Adrenal gland (tissue), 12 donors: ENCODE measurements around the gene MAL. TPM values are rescaled to one million over a fixed set of nuclear protein-coding genes. Genes with fewer than 3 reads are reported as not detected.

Source experiments
- DNase-seq, 7 donors: peaks; one replicate each; pipeline ENCODE4 v3.0.0-alpha.2; 2019 to 2020
- H3K27ac ChIP-seq, 5 donors: fragments of 200-600 bp; sonication (generic) in 4 of 5; 1 replicate in 3 of 5; 2 replicates in 2 of 5; pipeline versions ENCODE4 v1.5.1 to v1.8.0; 2016 to 2020; ENCODE audit warnings: mild to moderate bottlenecking in 1 of 5
- H3K27me3 ChIP-seq: fragments of 200-600 bp; 2 replicates; pipeline ENCODE4 v1.8.0; 2021
- H3K36me3 ChIP-seq, 2 donors: fragments of 200-600 bp; replicated peaks in 1 of 2; 1 replicate in 1 of 2; 2 replicates in 1 of 2; pipeline versions ENCODE4 v1.5.1 to v1.8.0; 2018 to 2022
- H3K4me1 ChIP-seq, 2 donors: fragments of 200-600 bp; replicated peaks in 1 of 2; 1 replicate in 1 of 2; 2 replicates in 1 of 2; pipeline versions ENCODE4 v1.5.1 to v1.8.0; 2018 to 2021
- H3K4me3 ChIP-seq, 4 donors: fragments of 200-600 bp; sonication (generic) in 3 of 4; one replicate each; pipeline ENCODE4 v1.5.1; 2016 to 2018
- H3K9me3 ChIP-seq, 3 donors: fragments of 200-600 bp; sonication (generic) in 1 of 3; replicated peaks in 1 of 3; 1 replicate in 2 of 3; 2 replicates in 1 of 3; pipeline versions ENCODE4 v1.5.1 to v1.8.0; 2016 to 2021
- CTCF ChIP-seq, 6 experiments: fragments of 450-650 bp in 4 of 6; fragments of 200-600 bp in 2 of 6; sonication (generic) in 1 of 6; IDR thresholded peaks; 1 replicate in 5 of 6; 2 replicates in 1 of 6; pipeline versions ENCODE4 v1.5.1 to v1.8.0; 2016 to 2021; ENCODE audit warnings: antibody characterized with exemption in 6 of 6, mild to moderate bottlenecking in 2 of 6, moderate library complexity in 1 of 6
- POLR2A ChIP-seq, 2 donors: fragments of 450-650 bp; IDR thresholded peaks; one replicate each; pipeline ENCODE4 v1.6.1; 2017; ENCODE audit warnings: antibody characterized with exemption in 2 of 2, mild to moderate bottlenecking in 2 of 2, moderate library complexity in 1 of 2
- WGBS, 4 donors: extraction: QIAGEN DNeasy Blood & Tissue Kit in 2 of 4; methylation state at CpG; one replicate each; pipeline versions ENCODE4 v1.1.5 to v1.1.7; 2013 to 2017; 5-methylcytosine and 5-hydroxymethylcytosine counted together
- intact Hi-C, 2 donors: fragments of 100-400 bp; cut with DNase I; formaldehyde crosslinking; loops; one replicate each; pipeline versions ENCODE4 v1.14.1 to v1.15.0; 2022 to 2023
- polyA plus RNA-seq, 3 donors: library from polyadenylated mRNA; stranded (reverse); fragments of 200-250 nt in 2 of 3; fragments of 350-450 nt in 1 of 3; fragmentation: Illumina TruSeq in 1 of 3; extraction: RNeasy Lipid Tissue Mini Kit (QIAGEN cat#74804) in 1 of 3; gene quantifications; one replicate each; pipeline ENCODE4 v1.2.3, GENCODE V29; 2013 to 2014
- total RNA-seq, 9 donors: library from RNA; depleted of rRNA in 4 of 9; stranded (reverse); fragments of >200 nt in 4 of 9; fragments of 120-200 nt in 1 of 9; fragmentation: NEBNext Ultra II Directional in 1 of 9; extraction: Animal tissue kit (Norgen Biotek cat#: 25700) in 1 of 9; gene quantifications; one replicate each; pipeline versions ENCODE4 v1.1.0 to v1.2.4, GENCODE V29; 2013 to 2023
- donor health status: healthy with polysubstance abuse.
- donor health status: Bipolar disorder and iron deficiency.
- donor health status: DM: yes; HTN: yes; CAD: no.
- donor health status: DM: no; HTN: no; CAD: no.
- donor health status: DM: no; HTN: no; CAD: no.
- donor health status: DM: yes; HTN: yes; CAD: no.

MAL gene
- total and polyA plus RNA-seq, 12 donors = 0.32 to 4.5 (median 0.68) TPM; not detected in 4

- H3K9me3 ChIP-seq = no peaks in the 10 kb centered on the region
- no peak for DNase-seq
- H3K27ac ChIP-seq = no peak overlapping the region
- 50 to 76% (median 71%) methylated on average over 4 to 10 of the region's 10 CpGs for WGBS, 4 donors
- H3K4me3 ChIP-seq = no peak overlapping the region
- H3K27me3 ChIP-seq = no peaks in the 10 kb centered on the region
- no peaks in the 10 kb centered on the region for H3K4me1 ChIP-seq
- intact Hi-C loops = no loop called here
- H3K36me3 ChIP-seq = no peaks in the 10 kb centered on the region
- TF ChIP-seq POLR2A (IDR thresholded peaks at IDR 0.05) (no peak), CTCF (IDR thresholded peaks at IDR 0.05) (no peak)
These were observed 15.4 kb upstream of the MAL start for GRCh38 chr2:95010126-95010525.

DNA sequence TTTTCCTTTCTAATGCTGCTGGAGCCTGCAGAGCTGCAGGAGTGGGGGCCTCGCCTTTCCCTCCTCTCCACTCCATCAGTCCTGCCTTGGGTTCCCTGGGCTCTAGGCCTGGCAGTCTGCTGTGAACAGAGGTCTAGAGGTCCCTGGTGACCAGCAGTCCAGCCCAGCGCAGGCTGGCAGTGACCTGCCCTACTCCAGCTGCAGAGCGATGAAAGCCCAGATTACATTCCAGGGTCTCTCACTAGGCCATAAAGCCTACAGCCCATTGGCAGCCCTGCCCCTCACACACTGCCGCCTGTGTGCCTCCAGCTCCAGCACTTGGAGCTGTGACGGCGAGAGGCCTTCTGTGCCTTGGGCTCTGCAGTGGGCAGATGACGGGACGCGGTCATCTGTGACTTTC, 14.8 kb upstream of the MAL start:
- no peak for DNase-seq
- no peak overlapping the region for H3K27ac ChIP-seq
- H3K36me3 ChIP-seq = no peaks in the 10 kb centered on the region
- no peaks in the 10 kb centered on the region for H3K27me3 ChIP-seq
- H3K4me1 ChIP-seq = no peaks in the 10 kb centered on the region
- H3K4me3 ChIP-seq = no peak overlapping the region
- intact Hi-C loops = no loop called here
- no peaks in the 10 kb centered on the region for H3K9me3 ChIP-seq
- no peak for TF ChIP-seq POLR2A (IDR thresholded peaks at IDR 0.05)
- TF ChIP-seq CTCF (IDR thresholded peaks at IDR 0.05) = no peak
- 90 to 100% (median 93%) methylated on average over 6 to 9 of the region's 9 CpGs for WGBS, 4 donors

DNA sequence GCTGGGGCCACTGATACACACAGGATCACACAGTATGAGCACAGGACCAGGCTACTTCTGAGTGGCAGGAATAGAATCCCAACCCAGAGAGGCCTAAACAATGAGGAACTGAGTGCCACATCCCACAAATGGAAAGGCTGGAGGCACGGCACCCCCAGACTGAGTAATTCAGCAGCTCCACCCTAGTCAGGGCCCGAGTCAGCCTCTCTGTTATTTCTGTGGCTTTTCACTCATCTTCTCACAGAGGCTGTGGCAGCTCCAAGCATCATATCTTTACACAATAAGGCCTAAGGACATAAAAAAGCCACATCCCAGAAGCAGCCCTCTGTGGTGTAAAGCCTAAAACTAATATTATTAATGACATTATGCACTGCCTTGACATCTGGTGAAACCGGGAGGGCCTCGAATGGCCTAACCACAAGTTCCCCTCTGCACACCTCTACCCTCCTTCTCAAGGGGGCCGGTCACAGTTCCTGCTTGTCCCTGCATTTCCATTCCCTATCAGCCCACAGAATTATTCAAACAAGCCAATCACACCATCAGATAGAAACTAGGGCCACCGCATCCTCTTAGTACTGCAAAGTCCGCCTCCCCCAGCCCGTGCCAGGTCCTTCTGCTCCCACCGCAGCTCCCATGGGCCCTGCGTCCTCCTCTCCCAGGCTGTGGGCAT, 12.5 kb upstream of the MAL start:
- DNase-seq = no peak
- H3K4me3 ChIP-seq = no peak overlapping the region
- no peaks in the 10 kb centered on the region for H3K4me1 ChIP-seq
- H3K27ac ChIP-seq = no peak overlapping the region
- TF ChIP-seq POLR2A (IDR thresholded peaks at IDR 0.05) = no peak
- TF ChIP-seq CTCF (IDR thresholded peaks at IDR 0.05) = no peak
- H3K36me3 ChIP-seq = no peaks in the 10 kb centered on the region
- no peaks in the 10 kb centered on the region for H3K9me3 ChIP-seq
- H3K27me3 ChIP-seq = no peaks in the 10 kb centered on the region
- intact Hi-C loops = no loop called here
- 74 to 84% (median 79%) methylated on average over 10 of the region's 10 CpGs for WGBS, 4 donors

GRCh38 chr2:95013726-95014125, 11.8 kb upstream of the MAL start:
- Histone ChIP-seq H3K27ac (no peak overlapping the region), H3K9me3 (no peaks in the 10 kb centered on the region), H3K36me3 (no peaks in the 10 kb centered on the region), H3K4me3 (no peak overlapping the region), H3K4me1 (no peaks in the 10 kb centered on the region), H3K27me3 (no peaks in the 10 kb centered on the region)
- intact Hi-C loops = no loop called here
- DNase-seq = no peak
- TF ChIP-seq POLR2A (IDR thresholded peaks at IDR 0.05) (no peak), CTCF (IDR thresholded peaks at IDR 0.05) (no peak)
- 54 to 87% (median 83%) methylated on average over 2 to 6 of the region's 6 CpGs for WGBS, 4 donors
